ENCODE data around the gene DLL4. TPM values are rescaled to one million over a fixed set of nuclear protein-coding genes. Genes with fewer than 3 reads are reported as not detected.

The DLL4 gene
- total RNA-seq, 1 donor from 2014 or later: 0.50 TPM

Other genes with a start within 250 kb of the DLL4 start
- 1.3 and 2.7 TPM in 2 replicates for gene RAD51, start 234.2 kb upstream of the DLL4 start, total RNA-seq
- gene RMDN3, start 174.1 kb upstream of the DLL4 start, total RNA-seq: 26.5 and 33.5 TPM in 2 replicates
- gene GCHFR, start 165.3 kb upstream of the DLL4 start, total RNA-seq: 13.2 and 24.9 TPM in 2 replicates
- gene C15orf62, start 159.4 kb upstream of the DLL4 start, total RNA-seq: 1.2 and 1.4 TPM in 2 replicates
- 21.8 and 34.7 TPM in 2 replicates for gene ZFYVE19, start 122.3 kb upstream of the DLL4 start, total RNA-seq
- gene DNAJC17, start 121.9 kb upstream of the DLL4 start, total RNA-seq: 20.0 and 59.2 TPM in 2 replicates
- not detected in 2 replicates for gene PPP1R14D, start 100.6 kb upstream of the DLL4 start, total RNA-seq
- gene SPINT1, start 85.3 kb upstream of the DLL4 start, total RNA-seq: 306 and 342 TPM in 2 replicates
- gene RHOV, start 55.1 kb upstream of the DLL4 start, total RNA-seq: 2.0 and 3.6 TPM in 2 replicates
- 66.0 and 69.4 TPM in 2 replicates for gene VPS18, start 34.9 kb upstream of the DLL4 start, total RNA-seq
- gene CHAC1, start 24.1 kb downstream of the DLL4 start, total RNA-seq: 84.4 and 86.3 TPM in 2 replicates
- 26.7 and 58.7 TPM in 2 replicates for gene INO80, start 186.9 kb downstream of the DLL4 start, total RNA-seq